Adrenal gland (tissue), 5 donors: ENCODE data around the gene CDH2.

ENCODE experiments used
- POLR2A ChIP-seq, 2 donors: fragments of 450-650 bp; IDR thresholded peaks; one replicate each; pipeline ENCODE4 v1.6.1; 2017; ENCODE audit warnings: antibody characterized with exemption in 2 of 2, mild to moderate bottlenecking in 2 of 2, moderate library complexity in 1 of 2
- TF ChIP-seq, protein P1 (sequence below), 6 experiments: fragments of 450-650 bp in 4 of 6; fragments of 200-600 bp in 2 of 6; sonication (generic) in 1 of 6; IDR thresholded peaks; 1 replicate in 5 of 6; 2 replicates in 1 of 6; pipeline versions ENCODE4 v1.5.1 to v1.8.0; 2016 to 2021; ENCODE audit warnings: antibody characterized with exemption in 6 of 6, mild to moderate bottlenecking in 2 of 6, moderate library complexity in 1 of 6
- donor health status: DM: no; HTN: no; CAD: no.

DNA sequence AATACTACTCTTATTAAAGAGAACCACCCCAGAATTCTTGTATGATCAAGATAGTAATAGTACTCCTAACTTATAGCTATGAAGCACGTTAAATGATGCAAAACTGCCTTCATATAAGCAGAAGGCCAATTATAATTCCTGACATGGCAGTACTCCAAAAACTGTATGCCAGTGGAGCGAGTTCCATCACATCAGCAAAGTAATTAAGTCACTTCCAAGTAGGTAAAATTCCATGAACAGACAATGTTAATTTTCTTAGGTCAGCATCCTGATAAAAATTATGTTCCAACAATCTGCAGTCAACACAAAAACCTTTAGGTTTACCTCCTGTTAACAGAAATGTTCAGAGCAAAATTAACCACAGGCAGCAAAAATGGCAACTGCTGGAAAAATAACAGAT is 136.7 kb downstream of the CDH2 start:
- TF ChIP-seq, protein P1, sequence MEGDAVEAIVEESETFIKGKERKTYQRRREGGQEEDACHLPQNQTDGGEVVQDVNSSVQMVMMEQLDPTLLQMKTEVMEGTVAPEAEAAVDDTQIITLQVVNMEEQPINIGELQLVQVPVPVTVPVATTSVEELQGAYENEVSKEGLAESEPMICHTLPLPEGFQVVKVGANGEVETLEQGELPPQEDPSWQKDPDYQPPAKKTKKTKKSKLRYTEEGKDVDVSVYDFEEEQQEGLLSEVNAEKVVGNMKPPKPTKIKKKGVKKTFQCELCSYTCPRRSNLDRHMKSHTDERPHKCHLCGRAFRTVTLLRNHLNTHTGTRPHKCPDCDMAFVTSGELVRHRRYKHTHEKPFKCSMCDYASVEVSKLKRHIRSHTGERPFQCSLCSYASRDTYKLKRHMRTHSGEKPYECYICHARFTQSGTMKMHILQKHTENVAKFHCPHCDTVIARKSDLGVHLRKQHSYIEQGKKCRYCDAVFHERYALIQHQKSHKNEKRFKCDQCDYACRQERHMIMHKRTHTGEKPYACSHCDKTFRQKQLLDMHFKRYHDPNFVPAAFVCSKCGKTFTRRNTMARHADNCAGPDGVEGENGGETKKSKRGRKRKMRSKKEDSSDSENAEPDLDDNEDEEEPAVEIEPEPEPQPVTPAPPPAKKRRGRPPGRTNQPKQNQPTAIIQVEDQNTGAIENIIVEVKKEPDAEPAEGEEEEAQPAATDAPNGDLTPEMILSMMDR (IDR thresholded peaks at IDR 0.05): no peak
- no peak for TF ChIP-seq POLR2A (IDR thresholded peaks at IDR 0.05)
